ENCODE measurements around the gene SEC24B. TPM values are rescaled to one million over a fixed set of nuclear protein-coding genes. Genes with fewer than 3 reads are reported as not detected.

The SEC24B gene
- total and polyA plus RNA-seq, 2 experiments from 2014 or later = 9.4 to 32.8 TPM

DNA sequence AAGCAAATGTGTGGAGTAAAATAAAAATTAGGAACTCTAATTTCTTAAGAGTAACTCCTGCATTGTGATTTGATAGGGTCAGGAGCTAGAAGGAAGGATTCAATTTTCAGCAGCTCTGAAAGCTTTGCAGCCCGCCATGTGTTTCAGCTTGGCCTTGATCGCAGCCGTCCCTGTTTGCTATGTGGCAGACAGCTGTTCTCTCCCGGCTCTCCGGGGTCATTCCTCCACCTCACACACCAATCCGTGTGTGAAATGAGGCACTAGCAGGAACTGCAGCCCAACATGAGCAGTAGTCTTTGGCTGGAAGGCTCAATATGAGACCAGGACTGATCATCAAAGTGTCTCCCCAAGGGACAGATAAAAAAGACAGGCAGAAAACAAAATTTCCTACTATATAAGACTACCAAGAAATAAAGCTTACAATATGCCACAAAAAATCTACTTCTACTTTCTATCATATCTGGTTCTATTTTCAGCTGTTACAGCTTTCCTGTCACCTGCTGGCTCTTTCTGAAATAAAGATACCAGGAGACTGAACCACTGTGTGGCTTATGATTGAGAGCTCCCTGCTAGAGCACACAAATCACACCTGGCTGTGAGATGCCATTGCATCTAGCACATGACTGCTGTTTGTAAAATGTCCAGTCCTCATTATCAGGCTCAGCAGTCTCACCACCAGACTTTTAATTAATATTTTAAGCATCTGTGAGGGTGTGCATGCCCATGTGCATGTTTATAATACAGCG lies 44.1 kb upstream of the SEC24B start:
- TF ChIP-seq, protein P1, sequence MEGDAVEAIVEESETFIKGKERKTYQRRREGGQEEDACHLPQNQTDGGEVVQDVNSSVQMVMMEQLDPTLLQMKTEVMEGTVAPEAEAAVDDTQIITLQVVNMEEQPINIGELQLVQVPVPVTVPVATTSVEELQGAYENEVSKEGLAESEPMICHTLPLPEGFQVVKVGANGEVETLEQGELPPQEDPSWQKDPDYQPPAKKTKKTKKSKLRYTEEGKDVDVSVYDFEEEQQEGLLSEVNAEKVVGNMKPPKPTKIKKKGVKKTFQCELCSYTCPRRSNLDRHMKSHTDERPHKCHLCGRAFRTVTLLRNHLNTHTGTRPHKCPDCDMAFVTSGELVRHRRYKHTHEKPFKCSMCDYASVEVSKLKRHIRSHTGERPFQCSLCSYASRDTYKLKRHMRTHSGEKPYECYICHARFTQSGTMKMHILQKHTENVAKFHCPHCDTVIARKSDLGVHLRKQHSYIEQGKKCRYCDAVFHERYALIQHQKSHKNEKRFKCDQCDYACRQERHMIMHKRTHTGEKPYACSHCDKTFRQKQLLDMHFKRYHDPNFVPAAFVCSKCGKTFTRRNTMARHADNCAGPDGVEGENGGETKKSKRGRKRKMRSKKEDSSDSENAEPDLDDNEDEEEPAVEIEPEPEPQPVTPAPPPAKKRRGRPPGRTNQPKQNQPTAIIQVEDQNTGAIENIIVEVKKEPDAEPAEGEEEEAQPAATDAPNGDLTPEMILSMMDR (conservative IDR thresholded peaks at IDR 0.05; ENCODE audit: low read depth in 2 of 2) = no peak
- no peak for TF ChIP-seq STAT1 (IDR thresholded peaks at IDR 0.05; ENCODE audit: unreplicated experiment)
- TF ChIP-seq JUNB (IDR thresholded peaks at IDR 0.05; ENCODE audit: unreplicated experiment) = no peak
- TF ChIP-seq, protein P2, sequence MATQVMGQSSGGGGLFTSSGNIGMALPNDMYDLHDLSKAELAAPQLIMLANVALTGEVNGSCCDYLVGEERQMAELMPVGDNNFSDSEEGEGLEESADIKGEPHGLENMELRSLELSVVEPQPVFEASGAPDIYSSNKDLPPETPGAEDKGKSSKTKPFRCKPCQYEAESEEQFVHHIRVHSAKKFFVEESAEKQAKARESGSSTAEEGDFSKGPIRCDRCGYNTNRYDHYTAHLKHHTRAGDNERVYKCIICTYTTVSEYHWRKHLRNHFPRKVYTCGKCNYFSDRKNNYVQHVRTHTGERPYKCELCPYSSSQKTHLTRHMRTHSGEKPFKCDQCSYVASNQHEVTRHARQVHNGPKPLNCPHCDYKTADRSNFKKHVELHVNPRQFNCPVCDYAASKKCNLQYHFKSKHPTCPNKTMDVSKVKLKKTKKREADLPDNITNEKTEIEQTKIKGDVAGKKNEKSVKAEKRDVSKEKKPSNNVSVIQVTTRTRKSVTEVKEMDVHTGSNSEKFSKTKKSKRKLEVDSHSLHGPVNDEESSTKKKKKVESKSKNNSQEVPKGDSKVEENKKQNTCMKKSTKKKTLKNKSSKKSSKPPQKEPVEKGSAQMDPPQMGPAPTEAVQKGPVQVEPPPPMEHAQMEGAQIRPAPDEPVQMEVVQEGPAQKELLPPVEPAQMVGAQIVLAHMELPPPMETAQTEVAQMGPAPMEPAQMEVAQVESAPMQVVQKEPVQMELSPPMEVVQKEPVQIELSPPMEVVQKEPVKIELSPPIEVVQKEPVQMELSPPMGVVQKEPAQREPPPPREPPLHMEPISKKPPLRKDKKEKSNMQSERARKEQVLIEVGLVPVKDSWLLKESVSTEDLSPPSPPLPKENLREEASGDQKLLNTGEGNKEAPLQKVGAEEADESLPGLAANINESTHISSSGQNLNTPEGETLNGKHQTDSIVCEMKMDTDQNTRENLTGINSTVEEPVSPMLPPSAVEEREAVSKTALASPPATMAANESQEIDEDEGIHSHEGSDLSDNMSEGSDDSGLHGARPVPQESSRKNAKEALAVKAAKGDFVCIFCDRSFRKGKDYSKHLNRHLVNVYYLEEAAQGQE (IDR thresholded peaks at IDR 0.05; ENCODE audit: unreplicated experiment) = no peak
- TF ChIP-seq, protein P3, sequence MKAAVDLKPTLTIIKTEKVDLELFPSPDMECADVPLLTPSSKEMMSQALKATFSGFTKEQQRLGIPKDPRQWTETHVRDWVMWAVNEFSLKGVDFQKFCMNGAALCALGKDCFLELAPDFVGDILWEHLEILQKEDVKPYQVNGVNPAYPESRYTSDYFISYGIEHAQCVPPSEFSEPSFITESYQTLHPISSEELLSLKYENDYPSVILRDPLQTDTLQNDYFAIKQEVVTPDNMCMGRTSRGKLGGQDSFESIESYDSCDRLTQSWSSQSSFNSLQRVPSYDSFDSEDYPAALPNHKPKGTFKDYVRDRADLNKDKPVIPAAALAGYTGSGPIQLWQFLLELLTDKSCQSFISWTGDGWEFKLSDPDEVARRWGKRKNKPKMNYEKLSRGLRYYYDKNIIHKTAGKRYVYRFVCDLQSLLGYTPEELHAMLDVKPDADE (IDR thresholded peaks at IDR 0.05) = no peak
- no peak for TF ChIP-seq ZNF331 (CRISPR knock-in tag; IDR thresholded peaks at IDR 0.05; ENCODE audit: low read depth)
- no peak for TF ChIP-seq NANOG (IDR thresholded peaks at IDR 0.05; ENCODE audit: borderline replicate concordance)
- H4K20me1 ChIP-seq (replicated peaks; ENCODE audit: insufficient read depth) = no peaks in the 10 kb centered on the region
- peak overlapping the region; percentile 61; the same call in 1 of the 2 replicates for H2AFZ ChIP-seq
- peaks cover 29% of the 10 kb centered on the region for H3K4me1 ChIP-seq (ENCODE audit: insufficient read depth)
- H3K79me2 ChIP-seq (replicated peaks; ENCODE audit: insufficient read depth) = no peaks in the 10 kb centered on the region
- ATAC-seq (peak; percentile 46), DNase-seq (ENCODE audit: low spot score) (peak; percentile 33)
- peak overlapping the region; percentile 77; the same call in 1 of the 2 replicates for H3K27ac Mint-ChIP-seq
- H3K4me2 ChIP-seq = no peak overlapping the region
- peaks cover 6% of the 10 kb centered on the region; the same call in 1 of the 2 replicates for H3K9me2 ChIP-seq (ENCODE audit: insufficient read depth)
- no peaks in the 10 kb centered on the region; the same call in 1 of the 2 replicates for H3F3A ChIP-seq (replicated peaks; ENCODE audit: low read depth)
- H3K27me3 Mint-ChIP-seq (ENCODE audit: insufficient read depth, low read depth, poor library complexity) = peaks cover 2% of the 10 kb centered on the region
- H3K36me3 Mint-ChIP-seq (ENCODE audit: low read depth) = no peaks in the 10 kb centered on the region
- no peak overlapping the region for H3K27ac ChIP-seq (ENCODE audit: low read depth)
- H3K4me3 Mint-ChIP-seq = no peak overlapping the region
- H3K4me1 Mint-ChIP-seq = peaks cover 34% of the 10 kb centered on the region
- no peak overlapping the region for H3K4me3 ChIP-seq
- no peaks in the 10 kb centered on the region for H3K36me3 ChIP-seq (ENCODE audit: insufficient read depth)
- H3K27me3 ChIP-seq (ENCODE audit: insufficient read depth) = no peaks in the 10 kb centered on the region
- no peaks in the 10 kb centered on the region for H3K9me3 Mint-ChIP-seq

Measured in GM23338 (cell line).